Neural crest cell (in vitro differentiated cells): ENCODE results near the gene TACR2. TPM values are rescaled to one million over a fixed set of nuclear protein-coding genes. Genes with fewer than 3 reads are reported as not detected.

Source experiments
- DNase-seq: peaks from one replicate; pipeline ENCODE4 v3.0.0; 2021; ENCODE audit warnings: low read depth, mixed read lengths, low spot score
- H3K27ac Mint-ChIP-seq: one replicate; pipeline ENCODE4 v1.8.0; 2021; ENCODE audit warnings: mild to moderate bottlenecking, mixed read lengths; ENCODE audit not compliant: unreplicated experiment
- H3K27me3 Mint-ChIP-seq: 2 replicates; pipeline ENCODE4 v1.8.0; 2021; ENCODE audit warnings: low read depth, mild to moderate bottlenecking, mixed read lengths
- H3K36me3 Mint-ChIP-seq: 2 replicates; pipeline ENCODE4 v1.8.0; 2021; ENCODE audit warnings: low read depth, mild to moderate bottlenecking, mixed read lengths
- H3K4me1 Mint-ChIP-seq: 2 replicates; pipeline ENCODE4 v1.8.0; 2021; ENCODE audit warnings: mixed read lengths
- H3K4me3 Mint-ChIP-seq: one replicate; pipeline ENCODE4 v1.8.0; 2021; ENCODE audit warnings: mild to moderate bottlenecking, mixed read lengths
- H3K9me3 Mint-ChIP-seq: 2 replicates; pipeline ENCODE4 v1.8.0; 2021; ENCODE audit warnings: mixed read lengths
- CTCF ChIP-seq: fragments of 200-600 bp; sonication (generic); conservative IDR thresholded peaks from 2 replicates; pipeline ENCODE4 v1.5.0; 2021; ENCODE audit warnings: antibody characterized with exemption, mild to moderate bottlenecking
- total RNA-seq: library from RNA; stranded (reverse); gene quantifications from 2 replicates; pipeline ENCODE4 v1.2.1, GENCODE V29; 2021

The TACR2 gene
- total RNA-seq, 1 donor from 2014 or later, result not detected

GRCh38 chr10:69366738-69367137, 50.0 kb downstream of the TACR2 start:
- H3K9me3 Mint-ChIP-seq, result no peaks in the 10 kb centered on the region
- peaks cover 17% of the 10 kb centered on the region for H3K36me3 Mint-ChIP-seq
- H3K4me1 Mint-ChIP-seq, result peaks cover 9% of the 10 kb centered on the region
- no peak for TF ChIP-seq CTCF
- H3K27ac Mint-ChIP-seq, result no peak overlapping the region
- DNase-seq, result no peak
- H3K4me3 Mint-ChIP-seq, result no peak overlapping the region
- H3K27me3 Mint-ChIP-seq, result no peaks in the 10 kb centered on the region

- DNase-seq, result no peak
- H3K27ac Mint-ChIP-seq, result no peak overlapping the region
- no peak overlapping the region for H3K4me3 Mint-ChIP-seq
- no peaks in the 10 kb centered on the region for H3K9me3 Mint-ChIP-seq
- TF ChIP-seq CTCF, result no peak
- H3K27me3 Mint-ChIP-seq, result no peaks in the 10 kb centered on the region
- H3K4me1 Mint-ChIP-seq, result peaks cover 9% of the 10 kb centered on the region
- H3K36me3 Mint-ChIP-seq, result peaks cover 4% of the 10 kb centered on the region
These were observed 52.3 kb downstream of the TACR2 start for GRCh38 chr10:69364232-69364940.

- no peak for TF ChIP-seq CTCF
- Mint-ChIP-seq H3K9me3 (no peaks in the 10 kb centered on the region), H3K4me3 (no peak overlapping the region), H3K27me3 (no peaks in the 10 kb centered on the region), H3K4me1 (peaks cover 9% of the 10 kb centered on the region), H3K36me3 (no peaks in the 10 kb centered on the region), H3K27ac (no peak overlapping the region)
- no peak for DNase-seq
These were observed 53.1 kb downstream of the TACR2 start for GRCh38 chr10:69363666-69364065.

GRCh38 chr10:69362471-69362954, 54.2 kb downstream of the TACR2 start:
- TF ChIP-seq CTCF, result no peak
- no peak for DNase-seq
- no peaks in the 10 kb centered on the region for H3K9me3 Mint-ChIP-seq
- no peak overlapping the region for H3K4me3 Mint-ChIP-seq
- H3K4me1 Mint-ChIP-seq, result peaks cover 9% of the 10 kb centered on the region
- no peak overlapping the region for H3K27ac Mint-ChIP-seq
- H3K36me3 Mint-ChIP-seq, result no peaks in the 10 kb centered on the region
- H3K27me3 Mint-ChIP-seq, result no peaks in the 10 kb centered on the region

GRCh38 chr10:69361303-69361614, 55.5 kb downstream of the TACR2 start:
- Mint-ChIP-seq H3K4me1 (peaks cover 9% of the 10 kb centered on the region), H3K27me3 (no peaks in the 10 kb centered on the region), H3K27ac (no peak overlapping the region), H3K36me3 (no peaks in the 10 kb centered on the region), H3K9me3 (no peaks in the 10 kb centered on the region), H3K4me3 (no peak overlapping the region)
- TF ChIP-seq CTCF, result no peak
- DNase-seq, result no peak
